GM23338 (cell line): ENCODE results near the gene DAGLA. TPM values are rescaled to one million over a fixed set of nuclear protein-coding genes. Genes with fewer than 3 reads are reported as not detected.

Experiments
- ATAC-seq: fragments of 200-7000 bp; cut with Tn5 transposase; 3 replicates; pipeline ENCODE4 v1.9.1; 2020
- DNase-seq: peaks from one replicate; pipeline ENCODE4 v3.0.0-alpha.2; 2015; ENCODE audit warnings: low spot score
- H2AFZ ChIP-seq: fragments of 200-600 bp; sonication (generic); 2 replicates; pipeline ENCODE4 v1.8.0; 2016; ENCODE audit warnings: antibody characterized with exemption, mild to moderate bottlenecking, moderate library complexity
- H3F3A ChIP-seq: fragments of 200-600 bp; sonication (generic); replicated peaks from 2 replicates; pipeline ENCODE4 v1.8.0; 2017; ENCODE audit warnings: antibody characterized with exemption, mixed run types, low read depth
- H3K27ac ChIP-seq: fragments of 200-600 bp; sonication (generic); 2 replicates; pipeline ENCODE4 v1.6.1; 2016; ENCODE audit warnings: low read depth
- H3K27me3 ChIP-seq: fragments of 200-600 bp; sonication (generic); 2 replicates; pipeline ENCODE4 v1.8.0; 2016; ENCODE audit warnings: mild to moderate bottlenecking, mixed run types, moderate library complexity; ENCODE audit not compliant: insufficient read depth
- H3K36me3 ChIP-seq: fragments of 200-600 bp; sonication (generic); 2 replicates; pipeline ENCODE4 v1.8.0; 2016; ENCODE audit warnings: mild to moderate bottlenecking; ENCODE audit not compliant: insufficient read depth
- H3K4me1 ChIP-seq: fragments of 200-600 bp; sonication (generic); 2 replicates; pipeline ENCODE4 v1.8.0; 2016; ENCODE audit warnings: mild to moderate bottlenecking, moderate library complexity; ENCODE audit not compliant: insufficient read depth
- H3K4me2 ChIP-seq: fragments of 200-600 bp; sonication (generic); 2 replicates; pipeline ENCODE4 v1.7.1; 2017; ENCODE audit warnings: mixed run types
- H3K4me3 ChIP-seq: fragments of 200-600 bp; sonication (generic); 2 replicates; pipeline ENCODE4 v1.6.1; 2016; ENCODE audit warnings: mixed run types
- H3K79me2 ChIP-seq: fragments of 200-600 bp; sonication (generic); replicated peaks from 2 replicates; pipeline ENCODE4 v1.8.0; 2017; ENCODE audit warnings: mild to moderate bottlenecking; ENCODE audit not compliant: insufficient read depth
- H3K9me2 ChIP-seq: fragments of 200-600 bp; sonication (generic); 2 replicates; pipeline ENCODE4 v1.8.0; 2017; ENCODE audit not compliant: insufficient read depth
- H4K20me1 ChIP-seq: fragments of 200-600 bp; sonication (generic); replicated peaks from 2 replicates; pipeline ENCODE4 v1.8.0; 2017; ENCODE audit warnings: mild to moderate bottlenecking; ENCODE audit not compliant: insufficient read depth
- H3K27ac Mint-ChIP-seq: 2 replicates; pipeline ENCODE4 v1.8.0; 2020; ENCODE audit warnings: inconsistent platforms, mild to moderate bottlenecking, moderate library complexity, mixed read lengths
- H3K27me3 Mint-ChIP-seq: 3 replicates; pipeline ENCODE4 v1.8.0; 2022; ENCODE audit warnings: low read depth, mild to moderate bottlenecking, moderate library complexity, mixed read lengths, inconsistent platforms; ENCODE audit not compliant: insufficient read depth, poor library complexity
- H3K36me3 Mint-ChIP-seq: 3 replicates; pipeline ENCODE4 v1.8.0; 2021; ENCODE audit warnings: low read depth, mild to moderate bottlenecking, inconsistent platforms, moderate library complexity, mixed read lengths
- H3K4me1 Mint-ChIP-seq: 3 replicates; pipeline ENCODE4 v1.8.0; 2020; ENCODE audit warnings: mild to moderate bottlenecking, inconsistent platforms, mixed read lengths
- H3K4me3 Mint-ChIP-seq: 3 replicates; pipeline ENCODE4 v1.8.0; 2021; ENCODE audit warnings: moderate library complexity, mild to moderate bottlenecking, inconsistent platforms, mixed read lengths
- H3K9me3 Mint-ChIP-seq: 3 replicates; pipeline ENCODE4 v1.8.0; 2020; ENCODE audit warnings: moderate library complexity, mild to moderate bottlenecking, inconsistent platforms, mixed read lengths
- CREB1 ChIP-seq: fragments of 250-450 bp; sonication (Bioruptor Pico); IDR thresholded peaks from 2 replicates; pipeline ENCODE4 v1.5.0; 2020; ENCODE audit warnings: low read depth, mild to moderate bottlenecking, moderate library complexity
- CTCF ChIP-seq, 2 experiments: fragments of 200-600 bp in 1 of 2; sonication (generic) in 1 of 2; conservative IDR thresholded peaks; 2 replicates each; pipeline versions ENCODE4 v1.5.1 to v1.6.1; 2016 to 2017; ENCODE audit warnings: antibody characterized with exemption in 2 of 2, low read depth in 2 of 2, mild to moderate bottlenecking in 2 of 2, moderate library complexity in 1 of 2
- ETS1 ChIP-seq: IDR thresholded peaks from 2 replicates; pipeline ENCODE4 v1.6.1; 2016; ENCODE audit warnings: antibody characterized with exemption
- EZH2 ChIP-seq: fragments of 200-600 bp; sonication (generic); IDR thresholded peaks from one replicate; pipeline ENCODE4 v1.8.0; 2017; ENCODE audit warnings: antibody characterized with exemption, mild to moderate bottlenecking, low read depth; ENCODE audit not compliant: unreplicated experiment
- EZH2phosphoT487 ChIP-seq: fragments of 200-600 bp; sonication (generic); IDR thresholded peaks from one replicate; pipeline ENCODE4 v1.8.1; 2018; ENCODE audit warnings: antibody characterized with exemption; ENCODE audit not compliant: unreplicated experiment
- JUNB ChIP-seq: IDR thresholded peaks from one replicate; pipeline ENCODE4 v1.6.1; 2016; ENCODE audit warnings: antibody characterized with exemption; ENCODE audit not compliant: unreplicated experiment
- NANOG ChIP-seq: IDR thresholded peaks from 2 replicates; pipeline ENCODE4 v1.6.1; 2016; ENCODE audit warnings: antibody characterized with exemption, borderline replicate concordance
- POLR2AphosphoS5 ChIP-seq: IDR thresholded peaks from 2 replicates; pipeline ENCODE4 v1.6.1; 2016; ENCODE audit warnings: antibody characterized with exemption, low read depth
- REST ChIP-seq: IDR thresholded peaks from one replicate; pipeline ENCODE4 v1.6.1; 2018; ENCODE audit warnings: antibody characterized with exemption; ENCODE audit not compliant: unreplicated experiment
- STAT1 ChIP-seq: IDR thresholded peaks from one replicate; pipeline ENCODE4 v1.6.1; 2016; ENCODE audit warnings: antibody characterized with exemption; ENCODE audit not compliant: unreplicated experiment
- ZNF114 ChIP-seq: fragments of 250-450 bp; sonication (Bioruptor Pico); IDR thresholded peaks from 2 replicates; pipeline ENCODE4 v1.5.0; 2020; ENCODE audit warnings: mild to moderate bottlenecking, moderate library complexity
- ZNF331 ChIP-seq: fragments of 250-450 bp; sonication (Bioruptor Pico); IDR thresholded peaks from 2 replicates; pipeline ENCODE4 v1.5.0; 2020; ENCODE audit warnings: low read depth, mild to moderate bottlenecking, moderate library complexity
- ZNF462 ChIP-seq: fragments of 250-450 bp; sonication (Bioruptor Pico); IDR thresholded peaks from 2 replicates; pipeline ENCODE4 v1.5.0; 2020; ENCODE audit warnings: mild to moderate bottlenecking, moderate library complexity
- polyA plus RNA-seq: library from polyadenylated mRNA; unstranded; fragments of >200 nt; fragmentation: Nextera tagmentation; extraction: Ambion mirVana; gene quantifications from 2 replicates; pipeline ENCODE4 v1.2.1, GENCODE V29; 2016
- total RNA-seq: library from RNA; depleted of rRNA; stranded (reverse); fragments of >200 nt; shearing (Covaris generic); gene quantifications from 2 replicates; pipeline ENCODE4 v1.2.3, GENCODE V29; 2014

DAGLA gene
- total and polyA plus RNA-seq, 2 experiments from 2014 or later, result 0.55 to 2.5 TPM

GRCh38 chr11:61754534-61755482 is 74.6 kb downstream of the DAGLA start:
- TF ChIP-seq ZNF331 (CRISPR knock-in tag) (no peak), EZH2 (no peak), JUNB (no peak), POLR2AphosphoS5 (no peak), ETS1 (no peak), NANOG (no peak), CREB1 (CRISPR knock-in tag) (no peak), EZH2phosphoT487 (no peak), REST (no peak), CTCF (conservative IDR thresholded peaks at IDR 0.05; ENCODE audit: low read depth in 2 of 2) (no peak), STAT1 (no peak), ZNF462 (no peak), ZNF114 (CRISPR knock-in tag) (no peak)
- H3K4me1 ChIP-seq, result peaks cover 15% of the 10 kb centered on the region
- H3K27ac Mint-ChIP-seq, result no peak overlapping the region
- no peak overlapping the region for H3K4me3 ChIP-seq
- H4K20me1 ChIP-seq, result peaks cover 3% of the 10 kb centered on the region; the same call in 1 of the 2 replicates
- H3K79me2 ChIP-seq, result no peaks in the 10 kb centered on the region
- H3K36me3 Mint-ChIP-seq, result no peaks in the 10 kb centered on the region; the same call in 2 of the 3 replicates
- no peak overlapping the region for H2AFZ ChIP-seq
- peaks cover 4% of the 10 kb centered on the region; the same call in 1 of the 2 replicates for H3F3A ChIP-seq
- H3K27ac ChIP-seq, result no peak overlapping the region
- peaks cover 32% of the 10 kb centered on the region for H3K27me3 ChIP-seq
- no peaks in the 10 kb centered on the region for H3K36me3 ChIP-seq
- H3K4me3 Mint-ChIP-seq, result no peak overlapping the region
- peaks cover 26% of the 10 kb centered on the region for H3K4me1 Mint-ChIP-seq
- H3K4me2 ChIP-seq, result no peak overlapping the region
- ATAC-seq, result no peak
- no peak for DNase-seq
- peaks cover 33% of the 10 kb centered on the region for H3K27me3 Mint-ChIP-seq
- H3K9me2 ChIP-seq, result no peaks in the 10 kb centered on the region
- H3K9me3 Mint-ChIP-seq, result no peaks in the 10 kb centered on the region
